NCI-H2227 (cell line): ENCODE results near the gene OR2G6.
"Not testable (repeated sequence)": the region's sequence is repeated elsewhere in the genome, so short reads cannot be mapped to it uniquely, and the experiment has no call there.

ENCODE experiments used
- DNase-seq: peaks from one replicate; lab custom pipeline; 2025; ENCODE audit not compliant: unreplicated experiment; lab: John Stamatoyannopoulos, UW

OR2G6 gene

GRCh38 chr1:248573856-248574255 lies 66.0 kb downstream of the OR2G6 start:
- DNase-seq = not testable (repeated sequence)

- DNase-seq = not testable (repeated sequence)
Observed at GRCh38 chr1:248574657-248575056, 66.8 kb downstream of the OR2G6 start, which contains the start of gene OR2T34. Gene OR2T34, minus strand, starts transcription at chr1:248574757. Its CDS starts 0 bp downstream, at chr1:248574757.

GRCh38 chr1:248576260-248576980 lies 68.5 kb downstream of the OR2G6 start:
- DNase-seq = no peak
